ENCODE data around the gene ALG6. TPM values are rescaled to one million over a fixed set of nuclear protein-coding genes. Genes with fewer than 3 reads are reported as not detected.

The ALG6 gene
- total RNA-seq, 4 donors from 2014 or later, result 4.2 to 10.3 (median 8.8) TPM

- no peak for ATAC-seq (ENCODE audit: low FRiP score)
- no peak for TF ChIP-seq CTCF (IDR thresholded peaks at IDR 0.05)
- DNase-seq (ENCODE audit: low spot score), result no peak
Measured at GRCh38 chr1:63359561-63359960, 7.9 kb upstream of the ALG6 start.

GRCh38 chr1:63362073-63362472 is 5.4 kb upstream of the ALG6 start:
- ATAC-seq (ENCODE audit: low FRiP score) (no peak), DNase-seq (ENCODE audit: low spot score) (no peak)
- TF ChIP-seq CTCF (IDR thresholded peaks at IDR 0.05), result no peak

GRCh38 chr1:63362578-63362977 is 4.8 kb upstream of the ALG6 start:
- ATAC-seq (ENCODE audit: low FRiP score), result no peak
- TF ChIP-seq CTCF (IDR thresholded peaks at IDR 0.05), result no peak
- DNase-seq (ENCODE audit: low spot score), result no peak

GRCh38 chr1:63363014-63363413 is 4.4 kb upstream of the ALG6 start:
- DNase-seq (ENCODE audit: low spot score) (no peak), ATAC-seq (ENCODE audit: low FRiP score) (no peak)
- no peak for TF ChIP-seq CTCF (IDR thresholded peaks at IDR 0.05)

GRCh38 chr1:63366908-63367214 is 566 bp upstream of the ALG6 start:
- ATAC-seq (ENCODE audit: low FRiP score) (no peak), DNase-seq (ENCODE audit: low spot score) (no peak)
- no peak for TF ChIP-seq CTCF (IDR thresholded peaks at IDR 0.05)

GRCh38 chr1:63368131-63368530 is 704 bp downstream of the ALG6 start:
- no peak for TF ChIP-seq CTCF (IDR thresholded peaks at IDR 0.05)
- ATAC-seq (ENCODE audit: low FRiP score) (no peak), DNase-seq (ENCODE audit: low spot score) (no peak)

- DNase-seq (ENCODE audit: low spot score), result no peak
- ATAC-seq (ENCODE audit: low FRiP score), result no peak
- TF ChIP-seq CTCF (IDR thresholded peaks at IDR 0.05), result no peak
Measured at GRCh38 chr1:63379583-63379982, 12.2 kb downstream of the ALG6 start.

Measured in omental fat pad (tissue), 4 donors.